ENCODE measurements around the gene RUNDC3A. TPM values are rescaled to one million over a fixed set of nuclear protein-coding genes. Genes with fewer than 3 reads are reported as not detected.

RUNDC3A gene
- total and polyA plus RNA-seq, 2 of the 8 experiments (the other 6 are each of a cell fraction or from before 2014, with no cell fraction given): 6.4 to 13.8 TPM

DNA sequence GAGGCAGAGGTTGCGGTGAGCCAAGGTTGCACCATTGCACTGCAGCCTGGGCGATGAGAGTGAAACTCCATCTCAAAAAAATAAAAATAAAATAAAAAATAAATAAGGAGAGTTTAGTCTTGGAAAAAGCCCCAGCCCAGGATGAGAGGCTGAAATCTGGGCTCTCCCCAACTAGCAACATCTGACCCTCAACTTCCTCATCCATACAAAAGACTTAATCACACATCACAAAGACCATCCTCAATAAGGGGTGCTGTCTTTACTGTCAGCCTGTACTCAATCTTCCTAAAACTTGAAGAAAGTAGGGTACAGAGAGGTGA is 29.1 kb upstream of the RUNDC3A start:
- Histone ChIP-seq H3K56ac (replicated peaks; ENCODE audit: insufficient read length, low read depth, low read length) (no peak overlapping the region), H2BK120ac (replicated peaks; ENCODE audit: low read depth, low read length) (no peak overlapping the region), H3K36me3 (ENCODE audit: control insufficient read depth in 2 of 4, insufficient read depth in 4 of 4, low read length in 3 of 4) (no peaks in the 10 kb centered on the region), H2AFZ (ENCODE audit: low read length) (peak overlapping the region; percentile 28), H3K14ac (ENCODE audit: insufficient read length) (no peak overlapping the region), H3K27me3 (replicated peaks in 1 of 4; ENCODE audit: control insufficient read depth in 3 of 4, extremely low read depth in 1 of 4, insufficient read depth in 3 of 4, low read length in 3 of 4) (0 out of 7 replicates have a peak, but pooled peaks cover 0 to 2% (median 0%) of the 10 kb centered on the region in 4 experiments), H2BK20ac (ENCODE audit: low read length) (no peak overlapping the region), H3K79me1 (ENCODE audit: low read depth, low read length) (no peaks in the 10 kb centered on the region), H3K18ac (ENCODE audit: extremely low read depth, low read length) (no peak overlapping the region; the same call in 1 of the 2 replicates), H3K9ac (replicated peaks in 1 of 4; ENCODE audit: extremely low read depth in 1 of 4, low read depth in 3 of 4, low read length in 3 of 4) (no peak overlapping the region; a peak in 1 of 7 replicates), H4K91ac (replicated peaks; ENCODE audit: insufficient read length, low read length) (no peak overlapping the region), H3K79me2 (ENCODE audit: control insufficient read depth in 1 of 2, insufficient read depth in 2 of 2, low read length in 2 of 2) (no peaks in the 10 kb centered on the region), H3K27ac (ENCODE audit: low read depth, low read length) (no peak overlapping the region), H3K23ac (ENCODE audit: insufficient read length) (no peak overlapping the region), H3K4me1 (replicated peaks in 1 of 4; ENCODE audit: control insufficient read depth in 3 of 4, insufficient read depth in 4 of 4, low read length in 3 of 4) (peaks cover 0 to 12% (median 7%) of the 10 kb centered on the region in 4 experiments; a peak in 6 of 7 replicates), H4K5ac (ENCODE audit: insufficient read length, low read depth, low read length) (no peak overlapping the region), H2AK5ac (ENCODE audit: low read depth, low read length) (peak overlapping the region; percentile 75; the same call in 1 of the 2 replicates), H2BK12ac (ENCODE audit: low read depth, low read length) (0 out of 2 replicates have a peak overlapping the region, but pooled peaks have one; percentile 60), H3K9me3 (ENCODE audit: insufficient read depth in 2 of 2, low read depth in 1 of 2, low read length in 1 of 2) (no peaks in the 10 kb centered on the region), H4K8ac (ENCODE audit: extremely low read depth, insufficient read depth, low read length) (no peak overlapping the region), H3K4ac (replicated peaks; ENCODE audit: insufficient read length, low read depth, low read length) (no peak overlapping the region), H3K4me2 (ENCODE audit: insufficient read depth in 1 of 2, low read depth in 2 of 2, low read length in 2 of 2) (peak overlapping the region; percentile 35 to 39; a peak in 3 of 4 replicates), H2BK5ac (ENCODE audit: low read depth, low read length) (no peak overlapping the region; the same call in 1 of the 2 replicates), H4K20me1 (replicated peaks in 1 of 2; ENCODE audit: control insufficient read depth in 1 of 2, insufficient read depth in 2 of 2, low read length in 2 of 2) (no peaks in the 10 kb centered on the region), H3K4me3 (ENCODE audit: extremely low read depth in 1 of 4, insufficient read depth in 2 of 4, low read depth in 3 of 4, low read length in 4 of 4) (no peak overlapping the region), H3K23me2 (ENCODE audit: low read depth, low read length) (no peaks in the 10 kb centered on the region), H2BK15ac (ENCODE audit: low read length) (0 out of 2 replicates have a peak overlapping the region, but pooled peaks have one; percentile 48)
- CTCF ChIA-PET (ENCODE audit: partially characterized antibody): interaction anchor here (0.9 to 2.9 kb wide), 10 partner anchors 8 to 105 kb away, joined by 3 to 7 read pairs (median 4); no protein-coding TSS in a partner anchor
- POLR2A ChIA-PET (ENCODE audit: partially characterized antibody): interaction anchor here (0.6 to 1.7 kb wide), 6 partner anchors 9 to 74 kb away, joined by 3 to 6 read pairs (median 4); partner anchors contain the start of genes SLC4A1 and UBTF
- DNase-seq (ENCODE audit: low read depth in 1 of 2, low spot score in 2 of 2) (no peak), FAIRE-seq (no peak)
- TF ChIP-seq YY1 (IDR thresholded peaks at IDR 0.05; ENCODE audit: low read depth, low read length) (no peak), POLR2AphosphoS5 (IDR thresholded peaks at IDR 0.05; ENCODE audit: low read depth, low read length) (no peak), TEAD4 (IDR thresholded peaks at IDR 0.05; ENCODE audit: low read depth, low read length) (no peak), HDAC6 (IDR thresholded peaks at IDR 0.05; ENCODE audit: low read depth, low read length) (no peak), RFX5 (IDR thresholded peaks at IDR 0.05; ENCODE audit: borderline replicate concordance, low read depth, low read length) (no peak), BCL11A (IDR thresholded peaks at IDR 0.05; ENCODE audit: low read depth in 2 of 2, low read length in 2 of 2) (no peak), RAD21 (IDR thresholded peaks at IDR 0.05 in 1 of 2, conservative IDR thresholded peaks at IDR 0.05 in 1 of 2; ENCODE audit: low read depth in 2 of 2, low read length in 2 of 2) (no peak), HDAC2 (IDR thresholded peaks at IDR 0.05; ENCODE audit: borderline replicate concordance in 1 of 2, low read depth in 2 of 2, low read length in 2 of 2) (no peak), GABPA (IDR thresholded peaks at IDR 0.05; ENCODE audit: borderline replicate concordance, insufficient read depth, low read length) (no peak), CBX5 (IDR thresholded peaks at IDR 0.05; ENCODE audit: low read depth, low read length) (no peak), SUZ12 (IDR thresholded peaks at IDR 0.05; ENCODE audit: low read length) (no peak)
- WGBS, 2 experiments (ENCODE audit: extremely low coverage in 1 of 2, insufficient coverage in 1 of 2, insufficient read length in 1 of 2, insufficient replicate concordance in 2 of 2, low coverage in 1 of 2, low lambda C conversion rate in 2 of 2, missing lambda C conversion rate in 1 of 2): 100% methylated on average over 2 of the region's 2 CpGs; no CpG with 5 or more reads in 1 of the 2 experiments
